Omental fat pad (tissue), 4 donors: ENCODE measurements around the gene OR7A10. TPM values are rescaled to one million over a fixed set of nuclear protein-coding genes. Genes with fewer than 3 reads are reported as not detected.

Experiments used
- ATAC-seq: fragments of 150-250 bp; one replicate; pipeline ENCODE4 v1.9.1; 2016; ENCODE audit warnings: mild to moderate bottlenecking, moderate library complexity; ENCODE audit not compliant: low FRiP score
- DNase-seq: peaks from one replicate; pipeline ENCODE4 v3.0.0-alpha.2; 2019; ENCODE audit warnings: low spot score
- CTCF ChIP-seq, 3 donors: fragments of 450-650 bp; IDR thresholded peaks; one replicate each; pipeline ENCODE4 v1.5.1; 2016 to 2017; ENCODE audit warnings: antibody characterized with exemption in 3 of 3, mild to moderate bottlenecking in 3 of 3, moderate library complexity in 2 of 3
- total RNA-seq, 4 donors: library from RNA; depleted of rRNA; stranded (reverse); fragments of >200 nt; gene quantifications; one replicate each; pipeline ENCODE4 v1.1.0, GENCODE V29; 2016

OR7A10 gene
- total RNA-seq, 4 donors from 2014 or later = not detected

- DNase-seq = no peak
- ATAC-seq = no peak
- no peak for TF ChIP-seq CTCF (IDR thresholded peaks at IDR 0.05)
These were observed 5.1 kb downstream of the OR7A10 start for GRCh38 chr19:14843578-14843977.

GRCh38 chr19:14843169-14843568 is 5.6 kb downstream of the OR7A10 start:
- no peak for ATAC-seq
- DNase-seq = no peak
- no peak for TF ChIP-seq CTCF (IDR thresholded peaks at IDR 0.05)

- no peak for DNase-seq
- ATAC-seq = no peak
- TF ChIP-seq CTCF (IDR thresholded peaks at IDR 0.05) = no peak
These were observed 8.5 kb downstream of the OR7A10 start for GRCh38 chr19:14840206-14840605.

GRCh38 chr19:14837391-14837790 is 11.3 kb downstream of the OR7A10 start:
- TF ChIP-seq CTCF (IDR thresholded peaks at IDR 0.05) = no peak
- no peak for DNase-seq

DNA sequence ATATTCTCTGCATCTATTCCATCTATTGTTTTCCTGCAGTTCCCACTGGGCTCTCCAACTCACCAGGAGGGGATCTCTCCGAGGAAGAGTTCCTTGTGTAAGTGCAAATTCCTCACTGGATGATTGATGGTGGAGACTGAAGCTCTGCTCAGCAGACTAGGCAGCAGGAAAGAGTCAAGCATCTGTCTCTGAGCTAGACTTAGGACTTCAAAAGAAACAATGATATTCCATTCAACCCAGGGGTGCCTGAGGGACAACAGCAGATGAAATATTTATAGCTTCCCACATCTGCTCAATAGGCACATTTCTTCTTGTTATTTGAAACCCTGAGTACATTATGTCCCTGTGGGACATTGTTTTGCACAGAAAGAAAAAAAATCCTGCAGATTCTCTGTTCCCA is 13.7 kb downstream of the OR7A10 start, which contains the start of the genes OR7A5 and OR7C1:
TSS of gene OR7A5 (minus strand) at position 175 of the 400 bp plus-strand sequence. CDS start 6,944 bp downstream, outside the sequence.
TSS of gene OR7C1 (minus strand) at position 175 of the 400 bp plus-strand sequence. CDS start 35,049 bp downstream, outside the sequence.
- ATAC-seq (no peak), DNase-seq (no peak)
- no peak for TF ChIP-seq CTCF (IDR thresholded peaks at IDR 0.05)

More at GRCh38 chr19:14837391-14837790, 11.3 kb downstream of the OR7A10 start:
- no peak for ATAC-seq

DNA sequence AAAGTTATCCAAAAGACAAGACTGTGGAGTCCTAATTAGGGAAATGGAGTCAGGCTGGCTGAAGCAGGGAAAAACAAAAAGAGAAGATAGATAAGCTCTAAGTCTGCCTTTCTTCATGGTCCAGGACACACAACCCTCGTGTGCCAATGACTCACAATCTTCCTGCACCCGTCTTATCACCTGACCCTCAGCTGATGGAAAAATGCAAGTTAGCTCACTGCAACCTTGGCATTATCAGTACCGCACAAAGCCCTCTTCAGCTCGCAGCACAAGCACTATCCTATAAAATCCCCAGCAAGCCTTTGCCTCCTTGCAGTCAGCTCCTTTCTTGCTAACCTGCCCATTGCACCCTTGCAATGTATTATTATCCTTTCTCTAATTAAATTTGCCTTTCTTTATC is 18.0 kb downstream of the OR7A10 start:
- no peak for TF ChIP-seq CTCF (IDR thresholded peaks at IDR 0.05)
- no peak for ATAC-seq

GRCh38 chr19:14826006-14826405 is 22.7 kb downstream of the OR7A10 start:
- DNase-seq = no peak
- no peak for ATAC-seq
- no peak for TF ChIP-seq CTCF (IDR thresholded peaks at IDR 0.05)

More for the DNA sequence above, 18.0 kb downstream of the OR7A10 start:
- DNase-seq = no peak
